ENCODE data around the gene ADGRE3.

The ADGRE3 gene

GRCh38 chr19:14674764-14675163 is at the start of gene ADGRE3:
Gene ADGRE3 (minus strand): TSS chr19:14674844. CDS start chr19:14674770, 74 bp downstream.
- H3K4me2 ChIP-seq (ENCODE audit: insufficient read depth, low read length), result no peak within 1 kb of the TSS

GRCh38 chr19:14722127-14722526 is 47.5 kb upstream of the ADGRE3 start:
- TF ChIP-seq CTCF (IDR thresholded peaks at IDR 0.05; ENCODE audit: borderline replicate concordance, extremely low read depth, low read length, poor library complexity, severe bottlenecking) (no peak), EZH2 (IDR thresholded peaks at IDR 0.05; ENCODE audit: borderline replicate concordance, low read depth, low read length, severe bottlenecking) (no peak)
- no peak overlapping the region for H3K9ac ChIP-seq (ENCODE audit: low read depth, low read length)
- H3K4me1 ChIP-seq (ENCODE audit: insufficient read depth, low read length), result no peaks in the 10 kb centered on the region
- H3K9me3 ChIP-seq (ENCODE audit: insufficient read depth, low read length, severe bottlenecking), result peaks cover 34% of the 10 kb centered on the region
- no peaks in the 10 kb centered on the region for H3K79me2 ChIP-seq (ENCODE audit: insufficient read depth, low read length)
- no peak for DNase-seq
- no peak overlapping the region for H3K4me3 ChIP-seq (ENCODE audit: low read depth in 1 of 2, low read length in 2 of 2)
- no peak for ATAC-seq (ENCODE audit: insufficient read depth, low read depth)
- H3K27me3 ChIP-seq (ENCODE audit: insufficient read depth, low read length, poor library complexity), result no peaks in the 10 kb centered on the region
- H3K27ac ChIP-seq (ENCODE audit: low read length), result no peak overlapping the region
- H2AFZ ChIP-seq (ENCODE audit: low read depth, low read length), result no peak overlapping the region
- no peak overlapping the region for H3K4me2 ChIP-seq (ENCODE audit: insufficient read depth, low read length)
- H4K20me1 ChIP-seq (ENCODE audit: insufficient read depth, low read length), result no peaks in the 10 kb centered on the region
- peaks cover 26% of the 10 kb centered on the region for H3K36me3 ChIP-seq (ENCODE audit: insufficient read depth, low read length)

More at GRCh38 chr19:14674764-14675163, at the start of gene ADGRE3:
- ATAC-seq (ENCODE audit: insufficient read depth, low read depth) (no peak), DNase-seq (no peak)
- no peak for TF ChIP-seq CTCF (IDR thresholded peaks at IDR 0.05; ENCODE audit: borderline replicate concordance, extremely low read depth, low read length, poor library complexity, severe bottlenecking)
- no peak for TF ChIP-seq EZH2 (IDR thresholded peaks at IDR 0.05; ENCODE audit: borderline replicate concordance, low read depth, low read length, severe bottlenecking)
- Histone ChIP-seq H3K36me3 (ENCODE audit: insufficient read depth, low read length) (no peaks in the 10 kb centered on the region), H4K20me1 (ENCODE audit: insufficient read depth, low read length) (no peaks in the 10 kb centered on the region), H3K27ac (ENCODE audit: low read length) (no peak within 1 kb of the TSS), H3K9me3 (ENCODE audit: insufficient read depth, low read length, severe bottlenecking) (no peaks in the 10 kb centered on the region), H3K9ac (ENCODE audit: low read depth, low read length) (no peak within 1 kb of the TSS), H3K4me3 (ENCODE audit: low read depth in 1 of 2, low read length in 2 of 2) (no peak within 1 kb of the TSS), H3K4me1 (ENCODE audit: insufficient read depth, low read length) (no peaks in the 10 kb centered on the region), H3K79me2 (ENCODE audit: insufficient read depth, low read length) (no peaks in the 10 kb centered on the region), H3K27me3 (ENCODE audit: insufficient read depth, low read length, poor library complexity) (peaks cover 6% of the 10 kb centered on the region), H2AFZ (ENCODE audit: low read depth, low read length) (no peak within 1 kb of the TSS)

- Histone ChIP-seq H3K4me3 (ENCODE audit: low read depth in 1 of 2, low read length in 2 of 2) (no peak overlapping the region), H3K9me3 (ENCODE audit: insufficient read depth, low read length, severe bottlenecking) (peaks cover 40% of the 10 kb centered on the region), H3K27ac (ENCODE audit: low read length) (no peak overlapping the region), H2AFZ (ENCODE audit: low read depth, low read length) (no peak overlapping the region), H3K9ac (ENCODE audit: low read depth, low read length) (no peak overlapping the region), H4K20me1 (ENCODE audit: insufficient read depth, low read length) (no peaks in the 10 kb centered on the region), H3K79me2 (ENCODE audit: insufficient read depth, low read length) (no peaks in the 10 kb centered on the region), H3K4me2 (ENCODE audit: insufficient read depth, low read length) (no peak overlapping the region), H3K36me3 (ENCODE audit: insufficient read depth, low read length) (peaks cover 55% of the 10 kb centered on the region), H3K27me3 (ENCODE audit: insufficient read depth, low read length, poor library complexity) (no peaks in the 10 kb centered on the region), H3K4me1 (ENCODE audit: insufficient read depth, low read length) (no peaks in the 10 kb centered on the region)
- DNase-seq, result no peak
- no peak for ATAC-seq (ENCODE audit: insufficient read depth, low read depth)
- TF ChIP-seq EZH2 (IDR thresholded peaks at IDR 0.05; ENCODE audit: borderline replicate concordance, low read depth, low read length, severe bottlenecking) (no peak), CTCF (IDR thresholded peaks at IDR 0.05; ENCODE audit: borderline replicate concordance, extremely low read depth, low read length, poor library complexity, severe bottlenecking) (no peak)
Measured at GRCh38 chr19:14719162-14719561, 44.5 kb upstream of the ADGRE3 start.
